Heart left ventricle (tissue), 16 donors: ENCODE results near the gene CFAP46. TPM values are rescaled to one million over a fixed set of nuclear protein-coding genes. Genes with fewer than 3 reads are reported as not detected.

ENCODE experiments used
- ATAC-seq, 4 donors: fragments of 200-7000 bp; cut with Tn5 transposase; one replicate each; pipeline ENCODE4 v1.9.1; 2020 to 2022; ENCODE audit warnings: moderate library complexity in 4 of 4, mild to moderate bottlenecking in 3 of 4, moderate number of reproducible peaks in 1 of 4
- DNase-seq, 5 donors: peaks; one replicate each; pipeline ENCODE4 v3.0.0-alpha.2; 2020
- H3K27ac ChIP-seq, 12 donors: fragments of 200-600 bp; sonication (generic) in 4 of 12; one replicate each; pipeline versions ENCODE4 v1.5.0 to v1.8.0; 2016 to 2022; ENCODE audit warnings: mild to moderate bottlenecking in 2 of 12
- H3K27me3 ChIP-seq, 9 donors: fragments of 200-600 bp; sonication (generic) in 2 of 9; one replicate each; pipeline versions ENCODE4 v1.5.1 to v1.8.0; 2016 to 2022; ENCODE audit warnings: mild to moderate bottlenecking in 3 of 9
- H3K36me3 ChIP-seq, 9 donors: fragments of 200-600 bp; sonication (generic) in 2 of 9; one replicate each; pipeline versions ENCODE4 v1.5.0 to v1.8.0; 2018 to 2022; ENCODE audit warnings: mild to moderate bottlenecking in 2 of 9
- H3K4me1 ChIP-seq, 12 donors: fragments of 200-600 bp; sonication (generic) in 4 of 12; one replicate each; pipeline versions ENCODE4 v1.5.0 to v1.8.0; 2016 to 2022; ENCODE audit warnings: mild to moderate bottlenecking in 3 of 12
- H3K4me3 ChIP-seq, 12 donors: fragments of 200-600 bp; sonication (generic) in 4 of 12; one replicate each; pipeline versions ENCODE4 v1.5.0 to v1.8.0; 2017 to 2022; ENCODE audit warnings: mild to moderate bottlenecking in 9 of 12, moderate library complexity in 4 of 12
- H3K9me3 ChIP-seq, 12 donors: fragments of 200-600 bp; sonication (generic) in 4 of 12; one replicate each; pipeline versions ENCODE4 v1.5.0 to v1.8.0; 2016 to 2022; ENCODE audit warnings: mild to moderate bottlenecking in 1 of 12
- POLR2A ChIP-seq, 2 donors: fragments of 450-650 bp; IDR thresholded peaks; one replicate each; pipeline ENCODE4 v1.6.1; 2017; ENCODE audit warnings: antibody characterized with exemption in 2 of 2, mild to moderate bottlenecking in 2 of 2, moderate library complexity in 2 of 2
- WGBS, 4 donors: extraction: QIAGEN DNeasy Blood & Tissue Kit in 2 of 4; methylation state at CpG; one replicate each; pipeline versions ENCODE4 v1.1.5 to v1.1.7; 2013 to 2018; 5-methylcytosine and 5-hydroxymethylcytosine counted together
- intact Hi-C, 10 donors: fragments of 100-400 bp; cut with DNase I; formaldehyde crosslinking; loops; one replicate each; pipeline versions ENCODE4 v1.11.1 to v1.14.2; 2022
- polyA plus RNA-seq, 2 donors: library from polyadenylated mRNA; stranded (reverse); fragments of 200-250 nt; gene quantifications; one replicate each; pipeline ENCODE4 v1.2.3, GENCODE V29; 2013
- total RNA-seq, 9 donors: library from RNA; depleted of rRNA in 2 of 9; stranded (reverse); fragments of >200 nt in 2 of 9; fragmentation: NEBNext Ultra II Directional in 3 of 9; extraction: Animal tissue kit (Norgen Biotek cat#: 25700) in 3 of 9; gene quantifications; one replicate each; pipeline versions ENCODE4 v1.1.0 to v1.2.4, GENCODE V29; 2016 to 2023
- TF ChIP-seq, protein P1 (sequence below), 12 donors: fragments of 200-600 bp; sonication (generic) in 4 of 12; IDR thresholded peaks; one replicate each; pipeline versions ENCODE4 v1.5.0 to v1.8.0; 2018 to 2022; ENCODE audit warnings: antibody characterized with exemption in 12 of 12, mild to moderate bottlenecking in 5 of 12
- donor health status: ischemic (EF 13 %, LVEDD 7.1; RV severe dilation, severe dysfunction).
- donor health status: healthy with polysubstance abuse.
- donor health status: DM: no; HTN: yes; CAD: no.
- donor health status: DM: no; HTN: no; CAD: no.
- donor health status: ischemic (EF 25% LVEDD 6.9; RV normal size, moderate dysfunction).
- donor health status: ischemic (EF 25% LVEDD 5.7; RV mildly dilated, moderate dysfunction).
- donor health status: healthy.
- donor health status: DM: yes; HTN: yes; CAD: no.
- donor health status: ischemic (EF 35%, LVEDD 5.7; RV mildly dilated, moderate dysfunction).
- donor health status: nonischemic (EF 11% LVEDD 7.7; RV severe dilation, severe dysfunction).
- donor health status: DM: yes; HTN: yes; CAD: no.
- donor health status: PGD.
- donor health status: ischemic (EF 29% LVEDD 5.4; RV normal size, mild dysfunction).
- donor health status: nonischemic (EF 23%, LVEDD 6.1; RV moderate dilation, normal function).

Gene CFAP46
- total and polyA plus RNA-seq, 11 donors, result 0.61 to 1.8 (median 0.95) TPM

DNA sequence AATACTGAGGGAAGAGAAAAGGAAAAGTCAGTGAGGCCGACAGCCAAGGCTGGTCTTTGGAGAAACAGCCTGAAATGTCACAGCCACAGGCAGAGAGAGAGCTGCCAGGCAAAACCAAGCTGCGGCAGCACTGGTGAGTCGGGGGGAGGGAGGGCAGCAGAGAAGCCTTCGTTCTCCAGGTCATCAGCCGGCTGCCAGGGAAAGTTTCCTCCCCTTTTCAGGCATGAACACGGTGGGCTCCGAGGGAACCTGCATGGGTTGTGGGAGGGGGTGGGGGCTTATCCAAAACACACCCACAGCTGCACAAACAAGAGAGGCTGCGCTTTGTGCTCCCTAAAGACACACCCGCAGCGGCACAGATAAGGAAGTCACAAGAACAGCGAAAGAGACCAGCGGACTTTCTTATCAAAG lies 94.1 kb downstream of the CFAP46 start:
- Histone ChIP-seq H3K36me3 (no peaks in the 10 kb centered on the region), H3K9me3 (peaks cover 0 to 1% (median 0%) of the 10 kb centered on the region in 12 donors), H3K4me1 (peaks cover 0 to 11% (median 0%) of the 10 kb centered on the region in 12 donors), H3K27ac (no peak overlapping the region), H3K27me3 (peaks cover 0 to 17% (median 5%) of the 10 kb centered on the region in 9 donors), H3K4me3 (peak overlapping the region in 5 of 12 donors; percentile 5 to 33 (median 12))
- DNase-seq (peak in 1 of 5 donors; percentile 14), ATAC-seq (peak in 1 of 4 donors; percentile 36)
- TF ChIP-seq POLR2A (IDR thresholded peaks at IDR 0.05), result no peak
- TF ChIP-seq, protein P1, sequence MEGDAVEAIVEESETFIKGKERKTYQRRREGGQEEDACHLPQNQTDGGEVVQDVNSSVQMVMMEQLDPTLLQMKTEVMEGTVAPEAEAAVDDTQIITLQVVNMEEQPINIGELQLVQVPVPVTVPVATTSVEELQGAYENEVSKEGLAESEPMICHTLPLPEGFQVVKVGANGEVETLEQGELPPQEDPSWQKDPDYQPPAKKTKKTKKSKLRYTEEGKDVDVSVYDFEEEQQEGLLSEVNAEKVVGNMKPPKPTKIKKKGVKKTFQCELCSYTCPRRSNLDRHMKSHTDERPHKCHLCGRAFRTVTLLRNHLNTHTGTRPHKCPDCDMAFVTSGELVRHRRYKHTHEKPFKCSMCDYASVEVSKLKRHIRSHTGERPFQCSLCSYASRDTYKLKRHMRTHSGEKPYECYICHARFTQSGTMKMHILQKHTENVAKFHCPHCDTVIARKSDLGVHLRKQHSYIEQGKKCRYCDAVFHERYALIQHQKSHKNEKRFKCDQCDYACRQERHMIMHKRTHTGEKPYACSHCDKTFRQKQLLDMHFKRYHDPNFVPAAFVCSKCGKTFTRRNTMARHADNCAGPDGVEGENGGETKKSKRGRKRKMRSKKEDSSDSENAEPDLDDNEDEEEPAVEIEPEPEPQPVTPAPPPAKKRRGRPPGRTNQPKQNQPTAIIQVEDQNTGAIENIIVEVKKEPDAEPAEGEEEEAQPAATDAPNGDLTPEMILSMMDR (IDR thresholded peaks at IDR 0.05), result no peak
- intact Hi-C loops, result loop anchor here in 2 of 10 donors (5.0 to 10.0 kb wide), 2 partner anchors 274 to 277 kb away; no protein-coding TSS in a partner anchor
- WGBS, 4 donors, result 1 to 12% (median 2%) methylated on average over 11 to 12 of the region's 12 CpGs

DNA sequence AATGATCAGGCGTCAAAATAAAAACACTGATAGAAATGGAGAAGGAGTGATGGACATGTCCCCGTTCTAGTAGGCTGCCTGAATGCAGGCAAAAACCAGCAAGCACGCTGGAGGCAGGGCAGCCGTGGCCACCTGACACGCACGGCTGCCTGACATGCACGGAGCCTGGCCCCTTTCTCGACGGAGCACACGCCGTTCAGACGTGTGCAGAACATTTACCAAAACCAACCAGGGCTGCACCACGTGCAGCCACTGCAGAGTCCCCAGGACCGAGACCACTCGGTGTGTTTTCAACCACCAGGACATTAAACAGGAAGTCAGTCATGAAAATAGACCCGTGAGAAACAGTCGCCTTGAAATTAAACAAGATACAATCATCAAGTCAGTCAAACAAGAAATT lies 94.5 kb downstream of the CFAP46 start:
- ATAC-seq (peak in 1 of 4 donors; percentile 28), DNase-seq (peak in 1 of 5 donors; percentile 6)
- TF ChIP-seq, protein P1 (IDR thresholded peaks at IDR 0.05), result no peak
- no peak for TF ChIP-seq POLR2A (IDR thresholded peaks at IDR 0.05)
- peaks cover 0 to 17% (median 5%) of the 10 kb centered on the region in 9 donors for H3K27me3 ChIP-seq
- H3K27ac ChIP-seq, result no peak overlapping the region
- peaks cover 0 to 6% (median under 1%) of the 10 kb centered on the region in 12 donors for H3K9me3 ChIP-seq
- intact Hi-C loops, result loop anchor here in 2 of 10 donors (5.0 to 10.0 kb wide), 2 partner anchors 274 to 277 kb away; no protein-coding TSS in a partner anchor
- 32 to 46% (median 39%) methylated on average over 17 of the region's 17 CpGs for WGBS, 4 donors
- peaks cover 0 to 11% (median 0%) of the 10 kb centered on the region in 12 donors for H3K4me1 ChIP-seq
- H3K4me3 ChIP-seq, result peak overlapping the region in 4 of 12 donors; percentile 5 to 22 (median 10)
- H3K36me3 ChIP-seq, result no peaks in the 10 kb centered on the region

DNA sequence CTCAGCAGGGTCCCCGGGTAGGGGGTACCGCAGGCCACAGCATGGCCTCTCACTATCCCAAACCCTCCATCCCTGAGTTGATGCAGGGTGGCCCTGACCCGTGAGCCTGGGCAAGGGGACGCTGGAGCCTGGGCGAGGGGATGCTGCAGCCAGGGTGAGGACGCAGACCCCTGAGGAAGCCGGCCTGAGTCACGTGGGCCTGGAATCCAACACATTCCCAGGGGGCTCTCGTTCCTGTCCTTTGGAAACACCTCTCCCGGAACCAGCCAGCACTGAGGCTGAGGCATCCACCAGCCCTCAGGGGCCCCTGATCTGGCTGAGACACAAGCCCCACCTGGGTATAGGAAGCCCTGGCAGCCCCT lies 95.0 kb downstream of the CFAP46 start:
- peaks cover 0 to 17% (median 5%) of the 10 kb centered on the region in 9 donors for H3K27me3 ChIP-seq
- WGBS, 4 donors, result 71 to 76% (median 75%) methylated on average over 6 to 10 of the region's 10 CpGs
- ATAC-seq (no peak), DNase-seq (peak in 1 of 5 donors; percentile 10)
- peaks cover 0 to 11% (median 0%) of the 10 kb centered on the region in 12 donors for H3K4me1 ChIP-seq
- H3K36me3 ChIP-seq, result no peaks in the 10 kb centered on the region
- H3K9me3 ChIP-seq, result peaks cover 0 to 10% (median 5%) of the 10 kb centered on the region in 12 donors
- intact Hi-C loops, result loop anchor here in 2 of 10 donors (5.0 to 10.0 kb wide), 2 partner anchors 275 to 277 kb away; no protein-coding TSS in a partner anchor
- no peak overlapping the region for H3K4me3 ChIP-seq
- H3K27ac ChIP-seq, result no peak overlapping the region
- no peak for TF ChIP-seq POLR2A (IDR thresholded peaks at IDR 0.05)
- TF ChIP-seq, protein P1 (IDR thresholded peaks at IDR 0.05), result no peak

DNA sequence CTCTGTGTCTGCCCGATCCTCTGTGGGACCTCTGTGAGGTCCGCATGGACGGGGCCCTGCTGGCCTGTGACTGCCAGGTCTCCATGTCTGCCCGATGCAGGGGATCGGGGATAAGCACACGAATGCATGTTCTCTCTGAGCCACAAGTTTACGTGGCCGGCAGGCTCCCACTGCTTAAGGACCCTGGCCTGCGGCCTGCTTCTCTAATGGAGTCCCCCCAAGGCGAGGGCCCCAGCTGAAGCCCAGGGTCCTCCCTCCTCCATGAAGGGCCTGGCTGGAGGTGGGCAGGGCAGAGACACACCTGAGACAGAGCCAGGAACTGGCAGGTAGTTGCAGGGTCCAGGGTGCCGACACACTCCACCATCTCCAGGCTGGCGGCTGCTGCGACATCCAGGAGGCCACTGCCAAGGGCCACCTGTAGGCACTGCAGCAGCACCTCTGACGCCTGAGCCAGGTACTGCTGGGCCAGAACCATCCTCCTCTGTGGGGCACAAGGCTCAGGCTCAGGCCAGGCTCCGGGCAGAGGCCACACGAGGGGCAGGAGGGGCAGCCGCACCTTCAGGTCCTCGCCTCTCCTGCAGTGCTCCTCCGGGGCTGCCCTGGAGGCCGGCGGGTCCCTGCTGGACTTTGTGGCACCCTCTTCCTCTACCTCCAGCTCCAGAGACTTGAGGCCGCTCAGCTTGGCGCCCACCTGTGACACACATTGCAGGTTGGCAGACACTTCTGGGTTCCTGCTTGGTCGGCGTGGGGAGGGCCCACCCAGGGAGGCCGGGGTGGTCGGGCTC lies 95.5 kb downstream of the CFAP46 start:
- Histone ChIP-seq H3K4me1 (peaks cover 0 to 11% (median 0%) of the 10 kb centered on the region in 12 donors), H3K27me3 (peaks cover 0 to 22% (median 5%) of the 10 kb centered on the region in 9 donors), H3K27ac (no peak overlapping the region), H3K4me3 (no peak overlapping the region), H3K36me3 (no peaks in the 10 kb centered on the region), H3K9me3 (peaks cover 0 to 16% (median 11%) of the 10 kb centered on the region in 12 donors)
- WGBS, 4 donors, result 87 to 92% (median 90%) methylated on average over 16 to 27 of the region's 27 CpGs
- TF ChIP-seq, protein P1 (IDR thresholded peaks at IDR 0.05), result no peak
- TF ChIP-seq POLR2A (IDR thresholded peaks at IDR 0.05), result no peak
- intact Hi-C loops, result loop anchor here in 2 of 10 donors (5.0 to 10.0 kb wide), 2 partner anchors 275 to 278 kb away; no protein-coding TSS in a partner anchor
- ATAC-seq (no peak), DNase-seq (peak in 1 of 5 donors; percentile 15)
